ENCODE measurements around the gene PAPOLG. TPM values are rescaled to one million over a fixed set of nuclear protein-coding genes. Genes with fewer than 3 reads are reported as not detected.

PAPOLG gene
- total and polyA plus RNA-seq, 2 of the 13 experiments (the other 11 are each of a cell fraction or from before 2014, with no cell fraction given): 10.1 to 10.4 TPM

DNA sequence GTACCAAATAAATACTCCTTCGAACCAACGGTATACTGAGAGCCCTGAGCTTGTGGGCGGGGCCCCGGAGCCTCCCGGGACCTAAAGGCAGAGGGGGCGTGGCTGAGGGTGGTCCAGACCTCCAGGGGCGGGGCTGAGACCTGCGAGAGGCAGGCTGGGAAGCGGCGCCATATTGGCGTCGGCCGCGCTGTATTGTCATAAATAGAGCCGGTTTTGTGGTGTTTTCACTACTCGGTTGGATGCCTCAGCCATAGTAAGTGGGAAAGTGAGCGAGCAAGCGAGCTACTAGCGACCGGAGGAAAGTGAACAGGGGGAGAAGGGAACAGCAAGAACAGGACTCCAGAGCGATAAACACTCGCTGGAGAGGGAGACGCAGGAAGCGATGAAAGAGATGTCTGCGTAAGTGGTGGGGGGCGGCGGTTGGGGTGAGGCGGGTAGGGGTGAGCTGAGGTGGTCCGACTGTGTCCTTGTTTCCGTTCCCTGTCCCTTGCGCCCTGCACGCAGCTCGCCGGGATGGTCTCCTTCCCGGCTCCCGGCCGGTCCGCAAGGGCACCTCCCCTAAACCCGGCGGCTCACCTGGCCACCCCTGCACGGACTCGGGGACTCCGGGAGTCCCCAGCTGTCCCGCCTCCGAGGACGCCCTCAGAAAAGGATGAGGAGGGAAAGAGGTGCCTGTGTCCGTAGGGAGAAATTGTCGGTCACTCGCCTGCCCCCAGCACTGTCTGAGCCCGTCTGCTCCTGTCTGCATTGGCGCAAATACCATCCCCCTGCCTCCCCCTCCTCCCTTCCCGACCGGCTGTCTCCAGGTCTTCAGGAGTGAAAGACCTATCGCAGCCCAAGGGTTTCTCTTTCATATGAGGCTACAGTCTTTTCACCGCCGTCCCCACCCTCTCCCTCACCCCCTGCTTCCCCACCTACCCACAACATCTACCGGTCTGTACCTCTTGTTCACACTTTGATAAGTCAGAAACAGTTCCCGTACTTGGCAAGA, at the start of gene PAPOLG (continued):
- TF ChIP-seq, protein P1, sequence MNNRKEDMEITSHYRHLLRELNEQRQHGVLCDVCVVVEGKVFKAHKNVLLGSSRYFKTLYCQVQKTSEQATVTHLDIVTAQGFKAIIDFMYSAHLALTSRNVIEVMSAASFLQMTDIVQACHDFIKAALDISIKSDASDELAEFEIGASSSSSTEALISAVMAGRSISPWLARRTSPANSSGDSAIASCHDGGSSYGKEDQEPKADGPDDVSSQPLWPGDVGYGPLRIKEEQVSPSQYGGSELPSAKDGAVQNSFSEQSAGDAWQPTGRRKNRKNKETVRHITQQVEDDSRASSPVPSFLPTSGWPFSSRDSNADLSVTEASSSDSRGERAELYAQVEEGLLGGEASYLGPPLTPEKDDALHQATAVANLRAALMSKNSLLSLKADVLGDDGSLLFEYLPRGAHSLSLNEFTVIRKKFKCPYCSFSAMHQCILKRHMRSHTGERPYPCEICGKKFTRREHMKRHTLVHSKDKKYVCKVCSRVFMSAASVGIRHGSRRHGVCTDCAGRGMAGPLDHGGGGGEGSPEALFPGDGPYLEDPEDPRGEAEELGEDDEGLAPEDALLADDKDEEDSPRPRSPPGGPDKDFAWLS (CRISPR knock-in tag; IDR thresholded peaks at IDR 0.05; ENCODE audit: borderline replicate concordance): no peak
- TF ChIP-seq, protein P2, sequence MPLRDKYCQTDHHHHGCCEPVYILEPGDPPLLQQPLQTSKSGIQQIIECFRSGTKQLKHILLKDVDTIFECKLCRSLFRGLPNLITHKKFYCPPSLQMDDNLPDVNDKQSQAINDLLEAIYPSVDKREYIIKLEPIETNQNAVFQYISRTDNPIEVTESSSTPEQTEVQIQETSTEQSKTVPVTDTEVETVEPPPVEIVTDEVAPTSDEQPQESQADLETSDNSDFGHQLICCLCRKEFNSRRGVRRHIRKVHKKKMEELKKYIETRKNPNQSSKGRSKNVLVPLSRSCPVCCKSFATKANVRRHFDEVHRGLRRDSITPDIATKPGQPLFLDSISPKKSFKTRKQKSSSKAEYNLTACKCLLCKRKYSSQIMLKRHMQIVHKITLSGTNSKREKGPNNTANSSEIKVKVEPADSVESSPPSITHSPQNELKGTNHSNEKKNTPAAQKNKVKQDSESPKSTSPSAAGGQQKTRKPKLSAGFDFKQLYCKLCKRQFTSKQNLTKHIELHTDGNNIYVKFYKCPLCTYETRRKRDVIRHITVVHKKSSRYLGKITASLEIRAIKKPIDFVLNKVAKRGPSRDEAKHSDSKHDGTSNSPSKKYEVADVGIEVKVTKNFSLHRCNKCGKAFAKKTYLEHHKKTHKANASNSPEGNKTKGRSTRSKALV (CRISPR knock-in tag; IDR thresholded peaks at IDR 0.05): peak; percentile 62; the same call in 1 of the 2 replicates
- TF ChIP-seq, protein P3, sequence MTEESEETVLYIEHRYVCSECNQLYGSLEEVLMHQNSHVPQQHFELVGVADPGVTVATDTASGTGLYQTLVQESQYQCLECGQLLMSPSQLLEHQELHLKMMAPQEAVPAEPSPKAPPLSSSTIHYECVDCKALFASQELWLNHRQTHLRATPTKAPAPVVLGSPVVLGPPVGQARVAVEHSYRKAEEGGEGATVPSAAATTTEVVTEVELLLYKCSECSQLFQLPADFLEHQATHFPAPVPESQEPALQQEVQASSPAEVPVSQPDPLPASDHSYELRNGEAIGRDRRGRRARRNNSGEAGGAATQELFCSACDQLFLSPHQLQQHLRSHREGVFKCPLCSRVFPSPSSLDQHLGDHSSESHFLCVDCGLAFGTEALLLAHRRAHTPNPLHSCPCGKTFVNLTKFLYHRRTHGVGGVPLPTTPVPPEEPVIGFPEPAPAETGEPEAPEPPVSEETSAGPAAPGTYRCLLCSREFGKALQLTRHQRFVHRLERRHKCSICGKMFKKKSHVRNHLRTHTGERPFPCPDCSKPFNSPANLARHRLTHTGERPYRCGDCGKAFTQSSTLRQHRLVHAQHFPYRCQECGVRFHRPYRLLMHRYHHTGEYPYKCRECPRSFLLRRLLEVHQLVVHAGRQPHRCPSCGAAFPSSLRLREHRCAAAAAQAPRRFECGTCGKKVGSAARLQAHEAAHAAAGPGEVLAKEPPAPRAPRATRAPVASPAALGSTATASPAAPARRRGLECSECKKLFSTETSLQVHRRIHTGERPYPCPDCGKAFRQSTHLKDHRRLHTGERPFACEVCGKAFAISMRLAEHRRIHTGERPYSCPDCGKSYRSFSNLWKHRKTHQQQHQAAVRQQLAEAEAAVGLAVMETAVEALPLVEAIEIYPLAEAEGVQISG (CRISPR knock-in tag; IDR thresholded peaks at IDR 0.05): peak; percentile 58; the same call in 1 of the 2 replicates
- no peak for TF ChIP-seq NFYC (CRISPR knock-in tag; IDR thresholded peaks at IDR 0.05)
- TF ChIP-seq, protein P4, sequence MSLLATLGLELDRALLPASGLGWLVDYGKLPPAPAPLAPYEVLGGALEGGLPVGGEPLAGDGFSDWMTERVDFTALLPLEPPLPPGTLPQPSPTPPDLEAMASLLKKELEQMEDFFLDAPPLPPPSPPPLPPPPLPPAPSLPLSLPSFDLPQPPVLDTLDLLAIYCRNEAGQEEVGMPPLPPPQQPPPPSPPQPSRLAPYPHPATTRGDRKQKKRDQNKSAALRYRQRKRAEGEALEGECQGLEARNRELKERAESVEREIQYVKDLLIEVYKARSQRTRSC (CRISPR knock-in tag; IDR thresholded peaks at IDR 0.05; ENCODE audit: low read depth): no peak
- no peak for TF ChIP-seq NFIC (IDR thresholded peaks at IDR 0.05; ENCODE audit: low read length)
- 0 out of 2 replicates have a peak, but pooled peaks have one; percentile 16 for TF ChIP-seq SP2 (CRISPR knock-in tag; IDR thresholded peaks at IDR 0.05)
- TF ChIP-seq ONECUT2 (CRISPR knock-in tag; IDR thresholded peaks at IDR 0.05): no peak
- TF ChIP-seq KAT8 (CRISPR knock-in tag; IDR thresholded peaks at IDR 0.05): peak; percentile 76
- no peak for TF ChIP-seq RBM39 (IDR thresholded peaks at IDR 0.05; ENCODE audit: low read depth, low read length, poor library complexity, severe bottlenecking)
- TF ChIP-seq SMARCE1 (IDR thresholded peaks at IDR 0.05; ENCODE audit: borderline replicate concordance): no peak
- TF ChIP-seq KDM6A (CRISPR knock-in tag; IDR thresholded peaks at IDR 0.05; ENCODE audit: low read depth): no peak
- TF ChIP-seq, protein P5, sequence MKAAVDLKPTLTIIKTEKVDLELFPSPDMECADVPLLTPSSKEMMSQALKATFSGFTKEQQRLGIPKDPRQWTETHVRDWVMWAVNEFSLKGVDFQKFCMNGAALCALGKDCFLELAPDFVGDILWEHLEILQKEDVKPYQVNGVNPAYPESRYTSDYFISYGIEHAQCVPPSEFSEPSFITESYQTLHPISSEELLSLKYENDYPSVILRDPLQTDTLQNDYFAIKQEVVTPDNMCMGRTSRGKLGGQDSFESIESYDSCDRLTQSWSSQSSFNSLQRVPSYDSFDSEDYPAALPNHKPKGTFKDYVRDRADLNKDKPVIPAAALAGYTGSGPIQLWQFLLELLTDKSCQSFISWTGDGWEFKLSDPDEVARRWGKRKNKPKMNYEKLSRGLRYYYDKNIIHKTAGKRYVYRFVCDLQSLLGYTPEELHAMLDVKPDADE (CRISPR knock-in tag; IDR thresholded peaks at IDR 0.05): no peak
- TF ChIP-seq ZNF788 (CRISPR knock-in tag; IDR thresholded peaks at IDR 0.05; ENCODE audit: borderline replicate concordance): peak; percentile 74; the same call in 1 of the 2 replicates
- peak; percentile 84 for TF ChIP-seq ZSCAN25 (CRISPR knock-in tag; IDR thresholded peaks at IDR 0.05)
- no peak for TF ChIP-seq ZNF616 (CRISPR knock-in tag; IDR thresholded peaks at IDR 0.05; ENCODE audit: low read depth)
- TF ChIP-seq, protein P6, sequence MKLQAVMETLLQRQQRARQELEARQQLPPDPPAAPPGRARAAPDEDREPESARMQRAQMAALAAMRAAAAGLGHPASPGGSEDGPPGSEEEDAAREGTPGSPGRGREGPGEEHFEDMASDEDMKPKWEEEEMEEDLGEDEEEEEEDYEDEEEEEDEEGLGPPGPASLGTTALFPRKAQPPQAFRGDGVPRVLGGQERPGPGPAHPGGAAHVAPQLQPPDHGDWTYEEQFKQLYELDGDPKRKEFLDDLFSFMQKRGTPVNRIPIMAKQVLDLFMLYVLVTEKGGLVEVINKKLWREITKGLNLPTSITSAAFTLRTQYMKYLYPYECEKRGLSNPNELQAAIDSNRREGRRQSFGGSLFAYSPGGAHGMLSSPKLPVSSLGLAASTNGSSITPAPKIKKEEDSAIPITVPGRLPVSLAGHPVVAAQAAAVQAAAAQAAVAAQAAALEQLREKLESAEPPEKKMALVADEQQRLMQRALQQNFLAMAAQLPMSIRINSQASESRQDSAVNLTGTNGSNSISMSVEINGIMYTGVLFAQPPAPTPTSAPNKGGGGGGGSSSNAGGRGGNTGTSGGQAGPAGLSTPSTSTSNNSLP (IDR thresholded peaks at IDR 0.05; ENCODE audit: low read depth, low read length): no peak
- TF ChIP-seq DNMT1 (CRISPR knock-in tag; IDR thresholded peaks at IDR 0.05): no peak

Data from HepG2 (cell line).